Measurements from ENCODE around the gene MS4A7. TPM values are rescaled to one million over a fixed set of nuclear protein-coding genes. Genes with fewer than 3 reads are reported as not detected.

MS4A7 gene
- total and polyA plus RNA-seq, 2 experiments from 2014 or later: not detected

DNA sequence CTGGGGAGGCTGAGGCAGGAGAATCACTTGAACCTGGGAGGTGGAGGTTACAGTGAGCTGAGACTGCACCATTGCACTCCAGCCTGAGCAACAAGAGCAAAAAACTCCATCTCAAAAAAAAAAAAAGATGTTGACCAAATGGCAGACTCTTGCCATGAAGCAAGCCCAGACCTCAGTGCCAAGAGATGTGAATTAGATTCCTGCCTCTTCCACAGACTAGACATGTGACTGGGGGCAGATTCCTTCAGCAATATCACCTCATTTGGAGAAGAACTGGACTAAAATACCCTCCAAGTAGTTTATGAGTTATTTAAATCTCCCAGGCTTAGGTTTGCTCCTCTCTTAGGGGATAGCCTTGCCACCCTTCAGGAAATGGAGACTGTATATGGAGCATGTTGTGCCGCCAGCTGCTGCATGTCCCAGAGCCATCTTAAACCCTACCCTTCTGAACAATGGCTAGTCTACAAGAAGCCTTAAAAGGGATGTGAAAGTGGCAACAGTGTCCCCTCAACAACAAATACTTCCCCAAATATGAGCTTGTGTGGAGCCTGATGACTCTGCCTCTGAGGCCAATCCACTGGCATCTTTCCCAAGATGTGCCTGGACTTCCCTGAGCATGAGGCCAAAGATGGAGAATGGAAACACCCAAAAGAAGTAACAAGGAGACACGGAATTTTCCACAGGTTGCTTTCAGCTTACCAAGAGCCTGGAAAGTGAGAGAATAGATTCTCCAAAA, 763 bp upstream of the MS4A7 start:
- Histone ChIP-seq H3K27me3 (no peaks in the 10 kb centered on the region), H3K4me1 (ENCODE audit: low read depth) (no peaks in the 10 kb centered on the region), H3K9me3 (ENCODE audit: low read depth) (no peaks in the 10 kb centered on the region), H3K36me3 (no peaks in the 10 kb centered on the region), H3K4me3 (no peak overlapping the region), H3K27ac (no peak overlapping the region)
- TF ChIP-seq, protein P1, sequence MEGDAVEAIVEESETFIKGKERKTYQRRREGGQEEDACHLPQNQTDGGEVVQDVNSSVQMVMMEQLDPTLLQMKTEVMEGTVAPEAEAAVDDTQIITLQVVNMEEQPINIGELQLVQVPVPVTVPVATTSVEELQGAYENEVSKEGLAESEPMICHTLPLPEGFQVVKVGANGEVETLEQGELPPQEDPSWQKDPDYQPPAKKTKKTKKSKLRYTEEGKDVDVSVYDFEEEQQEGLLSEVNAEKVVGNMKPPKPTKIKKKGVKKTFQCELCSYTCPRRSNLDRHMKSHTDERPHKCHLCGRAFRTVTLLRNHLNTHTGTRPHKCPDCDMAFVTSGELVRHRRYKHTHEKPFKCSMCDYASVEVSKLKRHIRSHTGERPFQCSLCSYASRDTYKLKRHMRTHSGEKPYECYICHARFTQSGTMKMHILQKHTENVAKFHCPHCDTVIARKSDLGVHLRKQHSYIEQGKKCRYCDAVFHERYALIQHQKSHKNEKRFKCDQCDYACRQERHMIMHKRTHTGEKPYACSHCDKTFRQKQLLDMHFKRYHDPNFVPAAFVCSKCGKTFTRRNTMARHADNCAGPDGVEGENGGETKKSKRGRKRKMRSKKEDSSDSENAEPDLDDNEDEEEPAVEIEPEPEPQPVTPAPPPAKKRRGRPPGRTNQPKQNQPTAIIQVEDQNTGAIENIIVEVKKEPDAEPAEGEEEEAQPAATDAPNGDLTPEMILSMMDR (IDR thresholded peaks at IDR 0.05; ENCODE audit: low read depth, low read length): no peak
- DNase-seq (ENCODE audit: low read depth in 1 of 2, low spot score in 1 of 2): no peak

DNA sequence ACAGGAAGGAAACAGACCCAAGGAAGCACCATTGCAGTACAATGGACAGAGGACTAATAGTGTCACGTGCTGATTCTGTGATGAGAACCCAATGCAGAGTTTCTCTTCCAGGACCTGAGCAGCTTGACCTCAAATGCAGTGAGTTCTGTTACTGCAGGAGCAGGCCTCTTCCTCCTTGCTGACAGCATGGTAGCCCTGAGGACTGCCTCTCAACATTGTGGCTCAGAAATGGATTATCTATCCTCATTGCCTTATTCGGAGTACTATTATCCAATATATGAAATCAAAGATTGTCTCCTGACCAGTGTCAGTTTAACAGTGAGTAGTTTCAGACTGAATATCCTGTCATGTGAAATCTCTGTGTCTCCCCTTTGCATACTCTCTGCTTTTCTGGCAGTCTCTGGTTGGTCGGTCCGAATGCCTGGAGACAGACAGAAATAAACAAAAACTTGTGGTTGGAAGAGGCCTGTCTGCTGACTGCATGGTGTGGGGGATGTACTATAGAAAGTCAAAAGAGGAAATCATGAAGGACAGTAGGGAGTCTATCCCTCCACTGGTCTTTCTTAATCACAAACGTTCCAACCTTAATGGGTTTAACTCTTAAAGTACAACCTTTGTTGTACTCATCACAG, 11.1 kb downstream of the MS4A7 start:
- H3K27ac ChIP-seq: no peak overlapping the region
- no peaks in the 10 kb centered on the region for H3K36me3 ChIP-seq
- no peaks in the 10 kb centered on the region for H3K9me3 ChIP-seq (ENCODE audit: low read depth)
- DNase-seq (ENCODE audit: low read depth in 1 of 2, low spot score in 1 of 2): no peak
- H3K4me3 ChIP-seq: no peak overlapping the region
- TF ChIP-seq, protein P1 (IDR thresholded peaks at IDR 0.05; ENCODE audit: low read depth, low read length): no peak
- H3K4me1 ChIP-seq (ENCODE audit: low read depth): no peaks in the 10 kb centered on the region
- no peaks in the 10 kb centered on the region for H3K27me3 ChIP-seq

DNA sequence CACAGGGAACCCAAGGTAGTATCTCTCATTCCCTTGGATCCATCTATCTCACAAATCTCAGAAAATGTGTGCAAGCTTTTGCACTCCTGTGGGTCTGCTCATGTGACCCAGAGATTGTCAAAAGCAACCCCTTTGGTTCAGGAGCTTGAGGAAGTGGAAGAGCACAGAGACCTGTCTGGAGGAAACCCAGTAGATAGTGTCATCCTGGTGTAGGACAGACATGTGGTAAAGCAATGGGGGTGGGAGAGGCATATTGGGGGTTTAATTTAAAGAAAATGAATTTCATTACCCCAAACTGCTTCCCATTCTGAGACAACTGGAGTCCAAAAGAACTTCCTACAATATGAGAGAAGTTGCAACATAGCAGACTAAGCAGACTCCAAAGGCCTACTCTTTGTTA, 12.1 kb downstream of the MS4A7 start:
- H3K9me3 ChIP-seq (ENCODE audit: low read depth): no peaks in the 10 kb centered on the region
- no peak overlapping the region for H3K4me3 ChIP-seq
- no peaks in the 10 kb centered on the region for H3K4me1 ChIP-seq (ENCODE audit: low read depth)
- TF ChIP-seq, protein P1 (IDR thresholded peaks at IDR 0.05; ENCODE audit: low read depth, low read length): no peak
- no peak overlapping the region for H3K27ac ChIP-seq
- no peaks in the 10 kb centered on the region for H3K36me3 ChIP-seq
- no peak for DNase-seq (ENCODE audit: low read depth in 1 of 2, low spot score in 1 of 2)
- no peaks in the 10 kb centered on the region for H3K27me3 ChIP-seq

DNA sequence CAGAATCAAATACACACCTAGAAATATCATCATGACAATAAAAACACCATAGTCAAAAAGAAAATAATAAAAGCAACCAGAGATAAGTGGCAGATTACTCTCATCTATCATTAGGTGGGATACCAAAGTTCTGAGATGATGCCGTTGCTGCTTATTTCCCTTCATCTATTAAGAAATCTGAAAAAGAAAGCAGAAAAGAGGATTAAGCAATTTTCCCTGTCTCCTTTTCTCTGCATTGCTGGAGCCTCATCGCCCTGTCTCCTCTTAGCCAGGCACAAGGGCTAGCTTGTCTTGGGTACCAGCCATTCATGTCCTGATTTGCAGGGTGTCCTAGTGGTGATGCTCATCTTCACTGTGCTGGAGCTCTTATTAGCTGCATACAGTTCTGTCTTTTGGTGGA, 14.0 kb downstream of the MS4A7 start:
- TF ChIP-seq, protein P1 (IDR thresholded peaks at IDR 0.05; ENCODE audit: low read depth, low read length): no peak
- no peak for DNase-seq (ENCODE audit: low read depth in 1 of 2, low spot score in 1 of 2)
- Histone ChIP-seq H3K27ac (no peak overlapping the region), H3K27me3 (no peaks in the 10 kb centered on the region), H3K9me3 (ENCODE audit: low read depth) (no peaks in the 10 kb centered on the region), H3K36me3 (no peaks in the 10 kb centered on the region), H3K4me3 (no peak overlapping the region), H3K4me1 (ENCODE audit: low read depth) (no peaks in the 10 kb centered on the region)

DNA sequence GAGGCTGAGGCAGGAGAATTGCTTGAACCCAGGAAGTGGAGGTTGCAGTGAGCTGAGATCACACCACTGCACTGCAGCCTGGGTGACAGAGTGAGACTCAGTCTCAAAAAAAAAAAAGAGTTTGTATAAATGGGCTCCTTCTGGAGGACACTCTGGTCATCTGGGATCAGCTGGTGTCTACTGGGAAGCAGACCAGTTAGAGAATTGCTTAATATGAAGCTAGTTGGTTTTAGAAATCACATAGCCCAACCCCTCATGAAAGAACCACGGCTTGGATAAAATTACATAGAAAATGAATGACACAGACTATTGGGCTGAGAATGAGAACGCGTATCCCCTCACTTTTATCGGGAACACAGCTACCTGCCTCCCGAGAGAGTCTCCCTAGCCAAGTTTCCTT, 14.7 kb downstream of the MS4A7 start:
- Histone ChIP-seq H3K9me3 (ENCODE audit: low read depth) (no peaks in the 10 kb centered on the region), H3K36me3 (no peaks in the 10 kb centered on the region), H3K27ac (no peak overlapping the region), H3K27me3 (no peaks in the 10 kb centered on the region), H3K4me3 (no peak overlapping the region), H3K4me1 (ENCODE audit: low read depth) (no peaks in the 10 kb centered on the region)
- TF ChIP-seq, protein P1 (IDR thresholded peaks at IDR 0.05; ENCODE audit: low read depth, low read length): no peak
- DNase-seq (ENCODE audit: low read depth in 1 of 2, low spot score in 1 of 2): no peak

All from cardiac muscle cell (in vitro differentiated cells and primary cell).